Upper lobe of left lung (tissue), 6 donors: Measurements from ENCODE around the gene ATP6V0E1. TPM values are rescaled to one million over a fixed set of nuclear protein-coding genes. Genes with fewer than 3 reads are reported as not detected.

Experiments
- ATAC-seq, 2 donors: fragments of 200-7000 bp; cut with Tn5 transposase; one replicate each; pipeline ENCODE4 v1.9.1; 2022; ENCODE audit warnings: mild to moderate bottlenecking in 2 of 2, moderate library complexity in 2 of 2; ENCODE audit not compliant: low FRiP score in 2 of 2
- DNase-seq, 2 donors: peaks; one replicate each; pipeline ENCODE4 v3.0.0-alpha.2; 2019 to 2020
- H3K27ac ChIP-seq, 4 donors: fragments of 200-600 bp; sonication (generic); one replicate each; pipeline ENCODE4 v1.5.1; 2016 to 2019
- H3K27me3 ChIP-seq, 4 donors: fragments of 200-600 bp; sonication (generic); one replicate each; pipeline ENCODE4 v1.5.1; 2017 to 2019
- H3K36me3 ChIP-seq, 4 donors: fragments of 200-600 bp; sonication (generic); one replicate each; pipeline ENCODE4 v1.5.1; 2016 to 2019
- H3K4me1 ChIP-seq, 4 donors: fragments of 200-600 bp; sonication (generic); one replicate each; pipeline ENCODE4 v1.5.1; 2018 to 2019
- H3K4me3 ChIP-seq, 4 donors: fragments of 200-600 bp; sonication (generic); one replicate each; pipeline ENCODE4 v1.5.1; 2017 to 2019; ENCODE audit warnings: mild to moderate bottlenecking in 2 of 4, moderate library complexity in 1 of 4
- H3K9me3 ChIP-seq, 4 donors: fragments of 200-600 bp; sonication (generic); one replicate each; pipeline ENCODE4 v1.5.1; 2018 to 2019
- CTCF ChIP-seq, 6 experiments: fragments of 450-650 bp in 4 of 6; fragments of 200-600 bp in 2 of 6; sonication (generic) in 2 of 6; IDR thresholded peaks; one replicate each; pipeline ENCODE4 v1.5.1; 2016 to 2019; ENCODE audit warnings: antibody characterized with exemption in 6 of 6
- EP300 ChIP-seq, 4 donors: sonication (generic); formaldehyde crosslinking; IDR thresholded peaks; one replicate each; pipeline ENCODE4 v1.5.1; 2017; ENCODE audit warnings: antibody characterized with exemption in 4 of 4, control low read depth in 2 of 4
- POLR2A ChIP-seq, 4 donors: fragments of 450-650 bp; IDR thresholded peaks; one replicate each; pipeline ENCODE4 v1.5.1; 2016 to 2017; ENCODE audit warnings: antibody characterized with exemption in 4 of 4, mild to moderate bottlenecking in 2 of 4
- POLR2AphosphoS5 ChIP-seq, 2 donors: sonication (generic); formaldehyde crosslinking; IDR thresholded peaks; one replicate each; pipeline ENCODE4 v1.5.1; 2017; ENCODE audit warnings: antibody characterized with exemption in 2 of 2
- WGBS, 2 donors: methylation state at CpG; one replicate each; pipeline ENCODE4 v1.1.5; 2017 to 2018; 5-methylcytosine and 5-hydroxymethylcytosine counted together
- small RNA-seq, 4 donors: library from RNA; depleted of rRNA; stranded (forward); fragments of <200 nt; gene quantifications; one replicate each; pipeline ENCODE3, GENCODE V24; 2016
- total RNA-seq, 6 donors: library from RNA; depleted of rRNA in 4 of 6; stranded (reverse); fragments of >200 nt in 4 of 6; gene quantifications; one replicate each; pipeline versions ENCODE4 v1.1.0 to v1.2.1, GENCODE V29; 2016 to 2021
- donor health status: DM: no; HTN: no; CAD: no; lungs with moderate emphysema.
- donor health status: DM: no; HTN: yes; CAD: no; lungs with severe emphysema.

The ATP6V0E1 gene
- total RNA-seq, 6 donors from 2014 or later, result 58.7 to 317 (median 198) TPM

- peaks cover 0 to 33% (median 9%) of the 10 kb centered on the region in 4 donors for H3K4me1 ChIP-seq
- H3K27ac ChIP-seq, result no peak overlapping the region
- WGBS, 2 donors, result 87 to 90% methylated on average over 3 of the region's 3 CpGs
- no peak for TF ChIP-seq EP300 (IDR thresholded peaks at IDR 0.05)
- TF ChIP-seq CTCF (IDR thresholded peaks at IDR 0.05), result no peak
- TF ChIP-seq POLR2A (IDR thresholded peaks at IDR 0.05), result no peak
- no peak for TF ChIP-seq POLR2AphosphoS5 (IDR thresholded peaks at IDR 0.05)
- no peak overlapping the region for H3K4me3 ChIP-seq
- no peaks in the 10 kb centered on the region for H3K9me3 ChIP-seq
- no peaks in the 10 kb centered on the region for H3K27me3 ChIP-seq
- peak in 1 of 2 donors; percentile 48 for ATAC-seq
- DNase-seq, result no peak
- H3K36me3 ChIP-seq, result peaks cover 0 to 13% (median 8%) of the 10 kb centered on the region in 4 donors
Observed at GRCh38 chr5:173078878-173079277, 95.3 kb downstream of the ATP6V0E1 start.

Small RNA genes within 50 kb of the gene (small RNA-seq; reads per million reads assigned to genes)
- gene RF00019, result 0 reads per million in 4 donors
- 8.4 to 24.1 (median 20.1) reads per million in 4 donors for gene SNORA74B

Other genes with a start within 250 kb of the ATP6V0E1 start
- gene DUSP1, start 212.6 kb upstream of the ATP6V0E1 start, total RNA-seq, result 1,000 to 10,000 TPM in 3 of 6 donors, 100 to 1,000 TPM in 3; 568 to 1,492 (median 904) TPM
- 100 to 1,000 TPM; 158 to 225 (median 173) TPM for gene ERGIC1, start 149.5 kb upstream of the ATP6V0E1 start, total RNA-seq
- gene RPL26L1, start 24.3 kb upstream of the ATP6V0E1 start, total RNA-seq, result 10 to 100 TPM; 10.5 to 31.0 (median 23.9) TPM
- 10 to 100 TPM; 22.0 to 65.0 (median 38.0) TPM for gene CREBRF, start 72.6 kb downstream of the ATP6V0E1 start, total RNA-seq
- gene BNIP1, start 160.8 kb downstream of the ATP6V0E1 start, total RNA-seq, result 10 to 100 TPM in 3 of 6 donors, 1 to 10 TPM in 3; 2.1 to 12.5 (median 10.6) TPM